Right kidney (tissue), 1 donor: ENCODE measurements around the gene HAL.

Experiments used
- DNase-seq: peaks from one replicate; pipeline ENCODE4 v3.0.0-alpha.2; 2016

The HAL gene

DNA sequence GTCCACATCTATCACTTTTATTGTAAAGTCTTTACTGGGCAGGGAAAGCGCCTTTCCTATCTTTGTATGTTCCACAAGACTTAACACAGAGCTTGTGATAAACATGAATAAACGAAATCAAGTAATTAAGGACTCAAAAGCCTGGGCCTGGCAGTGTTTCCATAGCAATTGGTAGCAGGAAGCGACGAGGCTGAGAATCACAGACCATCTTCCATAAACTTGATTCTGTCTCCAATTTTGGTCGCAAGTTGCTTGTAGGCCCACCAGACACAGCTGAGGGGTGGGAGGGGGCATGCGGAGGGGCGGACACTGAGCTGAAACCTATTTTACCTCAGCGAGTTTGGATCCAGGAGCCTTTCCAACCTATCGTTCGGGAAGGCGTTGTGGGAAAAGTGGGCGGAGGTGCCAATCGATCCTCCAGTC, 54.0 kb downstream of the HAL start:
- DNase-seq, result no peak

DNA sequence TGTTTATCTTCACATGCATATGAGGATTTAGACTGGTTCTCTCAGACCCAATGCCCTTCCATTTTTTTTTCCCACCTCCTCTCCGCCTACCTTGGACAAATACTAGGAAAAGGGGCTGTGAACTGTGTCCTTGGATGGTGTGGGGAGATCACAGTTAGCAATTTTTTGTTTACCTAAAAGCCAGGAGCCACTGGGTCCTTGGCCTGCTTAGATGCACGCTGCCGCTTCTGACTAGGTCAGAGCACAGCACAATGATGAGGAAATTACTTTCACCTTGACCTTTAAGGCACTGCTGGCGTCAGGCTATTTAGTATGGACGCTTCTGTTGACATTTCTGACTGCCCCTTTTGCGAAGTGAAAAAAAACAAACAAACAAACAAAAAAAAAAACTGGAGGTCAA, 55.6 kb downstream of the HAL start:
- no peak for DNase-seq
